Liver (tissue), 9 donors: ENCODE data around the gene KIF21B. TPM values are rescaled to one million over a fixed set of nuclear protein-coding genes. Genes with fewer than 3 reads are reported as not detected.

Experiments used
- DNase-seq: peaks from one replicate; pipeline ENCODE4 v3.0.0-alpha.2; 2017; ENCODE audit warnings: low spot score
- H3K27ac ChIP-seq, 2 donors: one replicate each; pipeline ENCODE4 v1.7.0; 2013; ENCODE audit warnings: inconsistent platforms in 2 of 2, low read length in 2 of 2, control low read depth in 1 of 2, low read depth in 1 of 2, mild to moderate bottlenecking in 1 of 2
- H3K27me3 ChIP-seq, 4 donors: one replicate each; pipeline versions ENCODE4 v1.6.1 to v1.7.0; 2013; ENCODE audit warnings: low read length in 3 of 4, inconsistent platforms in 1 of 4, mild to moderate bottlenecking in 1 of 4, moderate library complexity in 1 of 4; ENCODE audit not compliant: control insufficient read depth in 4 of 4, insufficient read depth in 4 of 4
- H3K36me3 ChIP-seq, 4 donors: one replicate each; pipeline versions ENCODE4 v1.6.1 to v1.7.0; 2013; ENCODE audit warnings: low read length in 3 of 4, mild to moderate bottlenecking in 3 of 4, low read depth in 1 of 4, moderate library complexity in 1 of 4; ENCODE audit not compliant: control insufficient read depth in 4 of 4, insufficient read depth in 3 of 4
- H3K4me1 ChIP-seq, 4 donors: one replicate each; pipeline versions ENCODE4 v1.6.1 to v1.7.0; 2013; ENCODE audit warnings: low read length in 3 of 4, mild to moderate bottlenecking in 3 of 4, moderate library complexity in 1 of 4; ENCODE audit not compliant: control insufficient read depth in 4 of 4, insufficient read depth in 4 of 4
- H3K4me3 ChIP-seq, 3 donors: one replicate each; pipeline versions ENCODE4 v1.6.1 to v1.7.0; 2013; ENCODE audit warnings: low read length in 3 of 3, control low read depth in 1 of 3, low read depth in 1 of 3, mild to moderate bottlenecking in 1 of 3
- H3K9ac ChIP-seq, 2 donors: one replicate each; pipeline ENCODE4 v1.7.0; 2013; ENCODE audit warnings: low read length in 2 of 2, mild to moderate bottlenecking in 2 of 2, moderate library complexity in 2 of 2, control low read depth in 1 of 2, low read depth in 1 of 2
- H3K9me3 ChIP-seq, 4 donors: one replicate each; pipeline versions ENCODE4 v1.6.1 to v1.7.0; 2013; ENCODE audit warnings: low read length in 3 of 4; ENCODE audit not compliant: control insufficient read depth in 4 of 4
- CTCF ChIP-seq: fragments of 150-350 bp; IDR thresholded peaks from 2 replicates; pipeline ENCODE4 v1.5.1; 2017; ENCODE audit warnings: improper control_type of control experiment, low read depth, low read length; ENCODE audit not compliant: missing input control
- FOXA1 ChIP-seq: IDR thresholded peaks from 2 replicates; pipeline ENCODE4 v1.6.1; 2016; ENCODE audit warnings: antibody characterized with exemption
- FOXA2 ChIP-seq: IDR thresholded peaks from 2 replicates; pipeline ENCODE4 v1.6.1; 2016; ENCODE audit warnings: antibody characterized with exemption
- GABPA ChIP-seq, 2 donors: IDR thresholded peaks in 1 of 2; conservative IDR thresholded peaks in 1 of 2; 2 replicates each; pipeline ENCODE4 v1.6.1; 2016; ENCODE audit warnings: antibody characterized with exemption in 2 of 2, mild to moderate bottlenecking in 1 of 2, moderate library complexity in 1 of 2
- HNF4A ChIP-seq, 2 donors: conservative IDR thresholded peaks; 2 replicates each; pipeline ENCODE4 v1.6.1; 2016; ENCODE audit warnings: antibody characterized with exemption in 2 of 2, mild to moderate bottlenecking in 2 of 2
- HNF4G ChIP-seq: IDR thresholded peaks from 2 replicates; pipeline ENCODE4 v1.6.1; 2016; ENCODE audit warnings: antibody characterized with exemption
- JUND ChIP-seq, 2 donors: IDR thresholded peaks; 2 replicates each; pipeline ENCODE4 v1.6.1; 2016; ENCODE audit warnings: antibody characterized with exemption in 2 of 2
- RAD21 ChIP-seq, 2 donors: IDR thresholded peaks; 2 replicates each; pipeline ENCODE4 v1.6.1; 2016; ENCODE audit warnings: antibody characterized with exemption in 2 of 2, mild to moderate bottlenecking in 2 of 2
- REST ChIP-seq: IDR thresholded peaks from 2 replicates; pipeline ENCODE4 v1.6.1; 2016; ENCODE audit warnings: antibody characterized with exemption, mild to moderate bottlenecking
- RXRA ChIP-seq, 2 donors: IDR thresholded peaks; 2 replicates each; pipeline ENCODE4 v1.6.1; 2017 to 2018; ENCODE audit warnings: antibody characterized with exemption in 2 of 2, mild to moderate bottlenecking in 1 of 2
- SP1 ChIP-seq: IDR thresholded peaks from 2 replicates; pipeline ENCODE4 v1.6.1; 2018; ENCODE audit warnings: antibody characterized with exemption, mild to moderate bottlenecking
- TAF1 ChIP-seq: conservative IDR thresholded peaks from 2 replicates; pipeline ENCODE4 v1.6.1; 2016; ENCODE audit warnings: antibody characterized with exemption, mild to moderate bottlenecking
- WGBS: extraction: QIAGEN DNeasy Blood & Tissue Kit; methylation state at CpG from one replicate; pipeline ENCODE4 v1.1.7; 2013; 5-methylcytosine and 5-hydroxymethylcytosine counted together
- polyA plus RNA-seq, 2 donors: library from polyadenylated mRNA; stranded (reverse) in 1 of 2; unstranded in 1 of 2; fragments of 200-250 nt in 1 of 2; fragments of >200 nt in 1 of 2; fragmentation: Nextera tagmentation in 1 of 2; extraction: Ambion mirVana in 1 of 2; gene quantifications; one replicate each; pipeline versions ENCODE4 v1.2.1 to v1.2.3, GENCODE V29; 2013 to 2015
- total RNA-seq, 2 donors: library from RNA; depleted of rRNA; stranded (reverse); fragments of >200 nt; gene quantifications; one replicate each; pipeline ENCODE4 v1.2.3, GENCODE V29; 2014
- TF ChIP-seq, protein P1 (sequence below): IDR thresholded peaks from 2 replicates; pipeline ENCODE4 v1.6.1; 2016; ENCODE audit warnings: antibody characterized with exemption
- TF ChIP-seq, protein P2 (sequence below): IDR thresholded peaks from 2 replicates; pipeline ENCODE4 v1.6.1; 2016; ENCODE audit warnings: antibody characterized with exemption
- donor health status: healthy.
- donor health status: healthy.
- donor health status: healthy.
- donor health status: healthy.
- donor health status: healthy.

The KIF21B gene
- total and polyA plus RNA-seq, 4 donors = 0.42 to 1.9 (median 1.0) TPM

DNA sequence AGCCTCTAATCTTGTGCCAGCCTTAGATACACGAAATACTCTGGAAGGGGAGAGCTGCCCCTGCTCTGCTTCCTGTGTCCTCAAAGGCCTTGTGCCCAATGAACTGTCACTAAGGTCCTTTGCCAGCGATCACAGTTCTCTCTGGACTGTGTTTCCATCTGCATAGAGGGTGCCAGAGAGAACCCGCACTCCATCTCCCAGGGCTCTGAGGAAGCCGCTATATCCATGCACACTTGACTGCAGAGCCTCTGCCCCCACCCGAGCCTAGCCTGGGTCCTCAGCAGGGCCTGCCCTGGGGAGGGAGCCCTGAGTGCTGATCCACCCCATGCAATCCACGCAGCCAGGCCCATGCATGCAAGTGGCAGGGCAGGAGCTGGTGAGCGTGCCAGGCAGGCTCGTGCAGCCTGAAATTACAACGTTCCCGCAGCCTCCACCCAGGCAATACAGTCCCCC is 30.6 kb upstream of the KIF21B start (continued):
- TF ChIP-seq CTCF = no peak
- no peak for TF ChIP-seq SP1

DNA sequence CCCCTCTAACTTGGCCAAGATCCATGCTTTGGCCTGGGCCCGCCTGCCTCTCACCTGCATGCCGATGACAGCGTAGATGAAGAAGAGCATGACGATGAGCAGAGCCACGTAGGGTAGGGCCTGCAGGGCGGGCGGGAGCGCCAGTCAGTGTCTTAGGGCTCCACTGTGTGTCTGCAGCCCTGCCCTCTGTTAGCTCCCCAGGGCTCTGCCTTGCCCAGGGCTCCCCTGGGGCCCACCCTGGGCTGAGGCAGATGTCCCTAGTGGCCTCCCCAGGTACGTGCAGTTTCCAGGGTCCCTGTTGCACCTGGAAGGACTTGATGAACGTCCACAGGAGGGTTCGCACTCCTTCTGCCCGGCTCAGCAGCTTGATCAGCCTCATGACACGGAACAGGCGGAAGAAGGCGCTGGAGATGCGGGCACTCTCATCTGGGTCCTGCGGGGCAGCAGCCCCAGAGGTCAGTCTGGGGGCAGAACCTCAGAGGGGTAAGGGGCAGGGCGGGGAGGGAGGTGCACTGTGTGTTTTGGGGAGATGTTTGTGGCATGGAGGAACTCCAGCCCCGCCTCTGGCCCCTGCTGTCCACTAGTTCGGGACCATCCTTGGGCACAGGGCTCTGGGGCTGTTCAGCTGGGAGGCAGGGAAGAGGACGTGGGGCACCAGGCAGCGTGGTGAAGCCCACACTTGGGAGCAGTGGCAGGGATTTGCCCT is 29.8 kb upstream of the KIF21B start:
- Histone ChIP-seq H3K4me3 (no peak overlapping the region), H3K9me3 (no peaks in the 10 kb centered on the region), H3K9ac (no peak overlapping the region), H3K4me1 (peaks cover 3 to 12% (median 5%) of the 10 kb centered on the region in 4 donors), H3K27me3 (no peaks in the 10 kb centered on the region), H3K36me3 (no peaks in the 10 kb centered on the region), H3K27ac (no peak overlapping the region)
- 93% methylated on average over 22 of the region's 22 CpGs for WGBS
- TF ChIP-seq TAF1 (no peak), REST (no peak), JUND (IDR thresholded peaks at IDR 0.05) (no peak), GABPA (IDR thresholded peaks at IDR 0.05 in 1 of 2, conservative IDR thresholded peaks at IDR 0.05 in 1 of 2) (no peak), RXRA (IDR thresholded peaks at IDR 0.05) (no peak)
- no peak for DNase-seq

- DNase-seq = no peak
- no peak overlapping the region for H3K27ac ChIP-seq
- H3K9me3 ChIP-seq = no peaks in the 10 kb centered on the region
- no peaks in the 10 kb centered on the region for H3K36me3 ChIP-seq
- TF ChIP-seq CTCF (no peak), HNF4G (no peak), SP1 (no peak), FOXA2 (no peak), RXRA (IDR thresholded peaks at IDR 0.05) (no peak), GABPA (IDR thresholded peaks at IDR 0.05 in 1 of 2, conservative IDR thresholded peaks at IDR 0.05 in 1 of 2) (no peak), RAD21 (IDR thresholded peaks at IDR 0.05) (no peak), HNF4A (conservative IDR thresholded peaks at IDR 0.05) (no peak), TAF1 (no peak), FOXA1 (no peak)
- TF ChIP-seq, protein P1, sequence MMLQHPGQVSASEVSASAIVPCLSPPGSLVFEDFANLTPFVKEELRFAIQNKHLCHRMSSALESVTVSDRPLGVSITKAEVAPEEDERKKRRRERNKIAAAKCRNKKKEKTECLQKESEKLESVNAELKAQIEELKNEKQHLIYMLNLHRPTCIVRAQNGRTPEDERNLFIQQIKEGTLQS = no peak
- TF ChIP-seq, protein P2, sequence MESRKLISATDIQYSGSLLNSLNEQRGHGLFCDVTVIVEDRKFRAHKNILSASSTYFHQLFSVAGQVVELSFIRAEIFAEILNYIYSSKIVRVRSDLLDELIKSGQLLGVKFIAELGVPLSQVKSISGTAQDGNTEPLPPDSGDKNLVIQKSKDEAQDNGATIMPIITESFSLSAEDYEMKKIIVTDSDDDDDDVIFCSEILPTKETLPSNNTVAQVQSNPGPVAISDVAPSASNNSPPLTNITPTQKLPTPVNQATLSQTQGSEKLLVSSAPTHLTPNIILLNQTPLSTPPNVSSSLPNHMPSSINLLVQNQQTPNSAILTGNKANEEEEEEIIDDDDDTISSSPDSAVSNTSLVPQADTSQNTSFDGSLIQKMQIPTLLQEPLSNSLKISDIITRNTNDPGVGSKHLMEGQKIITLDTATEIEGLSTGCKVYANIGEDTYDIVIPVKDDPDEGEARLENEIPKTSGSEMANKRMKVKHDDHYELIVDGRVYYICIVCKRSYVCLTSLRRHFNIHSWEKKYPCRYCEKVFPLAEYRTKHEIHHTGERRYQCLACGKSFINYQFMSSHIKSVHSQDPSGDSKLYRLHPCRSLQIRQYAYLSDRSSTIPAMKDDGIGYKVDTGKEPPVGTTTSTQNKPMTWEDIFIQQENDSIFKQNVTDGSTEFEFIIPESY = no peak
- peaks cover 3 to 12% (median 5%) of the 10 kb centered on the region in 4 donors for H3K4me1 ChIP-seq
- H3K27me3 ChIP-seq = no peaks in the 10 kb centered on the region
- no peak overlapping the region for H3K4me3 ChIP-seq
- no peak overlapping the region for H3K9ac ChIP-seq
- whole genome bisulfite sequencing = 96% methylated on average over 2 of the region's 2 CpGs
Observed at GRCh38 chr1:201051399-201051798, 27.9 kb upstream of the KIF21B start.
